HepG2 (cell line): Measurements from ENCODE around the gene DNMBP. TPM values are rescaled to one million over a fixed set of nuclear protein-coding genes. Genes with fewer than 3 reads are reported as not detected.

Experiments used
- CEBPG ChIP-seq: IDR thresholded peaks from 2 replicates; pipeline ENCODE4 v1.6.1; 2016
- EHMT2 ChIP-seq: fragments of 200-600 bp; sonication (generic); IDR thresholded peaks from 2 replicates; pipeline ENCODE4 v1.7.0; 2017; ENCODE audit warnings: antibody characterized with exemption, low read depth, low read length, borderline replicate concordance
- EP300 ChIP-seq, 3 experiments: sonication (generic) in 1 of 3; formaldehyde crosslinking in 1 of 3; IDR thresholded peaks; 2 replicates each; pipeline versions ENCODE4 v1.5.1 to v1.6.1; 2011 to 2020; ENCODE audit warnings: low read depth in 2 of 3, low read length in 2 of 3, borderline replicate concordance in 1 of 3, improper control_type of control experiment in 1 of 3, mild to moderate bottlenecking in 1 of 3, missing genetic modification reagents in 1 of 3, moderate library complexity in 1 of 3
- FOXP1 ChIP-seq, 2 experiments: fragments of 450-650 bp in 1 of 2; IDR thresholded peaks; 2 replicates each; pipeline ENCODE4 v1.6.1; 2017 to 2018; ENCODE audit warnings: antibody characterized with exemption in 1 of 2
- KDM6A ChIP-seq: IDR thresholded peaks from 2 replicates; pipeline ENCODE4 v1.6.1; 2016; ENCODE audit warnings: low read depth
- MAFF ChIP-seq: IDR thresholded peaks from 2 replicates; pipeline ENCODE4 v1.6.1; 2011; ENCODE audit warnings: low read depth, low read length, improper control_type of control experiment
- MAX ChIP-seq: IDR thresholded peaks from 2 replicates; pipeline ENCODE4 v1.6.1; 2012; ENCODE audit warnings: inconsistent platforms
- RCOR2 ChIP-seq: IDR thresholded peaks from 2 replicates; pipeline ENCODE4 v1.6.1; 2016; ENCODE audit warnings: missing biosample characterization, missing genetic modification reagents
- REL ChIP-seq: sonication (generic); formaldehyde crosslinking; conservative IDR thresholded peaks from 2 replicates; pipeline ENCODE4 v1.8.0; 2022; ENCODE audit warnings: mild to moderate bottlenecking, missing genetic modification reagents, moderate library complexity
- REXO4 ChIP-seq: sonication (generic); formaldehyde crosslinking; IDR thresholded peaks from 2 replicates; pipeline ENCODE4 v1.8.0; 2022; ENCODE audit warnings: missing genetic modification reagents, mild to moderate bottlenecking, borderline replicate concordance
- SAP130 ChIP-seq: IDR thresholded peaks from 2 replicates; pipeline ENCODE4 v1.6.1; 2016; ENCODE audit warnings: low read depth
- SSRP1 ChIP-seq: IDR thresholded peaks from 2 replicates; pipeline ENCODE4 v1.6.1; 2016; ENCODE audit warnings: control low read depth
- TCF7 ChIP-seq: sonication (generic); IDR thresholded peaks from 2 replicates; pipeline ENCODE4 v1.6.1; 2016; ENCODE audit warnings: antibody characterized with exemption, low read depth
- TEAD3 ChIP-seq: optimal IDR thresholded peaks from 2 replicates; pipeline ENCODE3; 2016; ENCODE audit warnings: borderline replicate concordance
- WIZ ChIP-seq: sonication (generic); formaldehyde crosslinking; IDR thresholded peaks from 2 replicates; pipeline ENCODE4 v1.5.1; 2020; ENCODE audit warnings: mild to moderate bottlenecking, missing genetic modification reagents
- ZFP1 ChIP-seq: IDR thresholded peaks from 2 replicates; pipeline ENCODE4 v1.6.1; 2016
- ZNF282 ChIP-seq: fragments of 450-650 bp; IDR thresholded peaks from 2 replicates; pipeline ENCODE4 v1.6.1; 2018; ENCODE audit not compliant: partially characterized antibody
- ZNF33B ChIP-seq: sonication (generic); formaldehyde crosslinking; IDR thresholded peaks from 2 replicates; pipeline ENCODE4 v1.5.1; 2020; ENCODE audit warnings: mild to moderate bottlenecking, missing genetic modification reagents
- ZNF546 ChIP-seq: sonication (generic); formaldehyde crosslinking; conservative IDR thresholded peaks from 2 replicates; pipeline ENCODE4 v1.8.1; 2023; ENCODE audit warnings: mild to moderate bottlenecking, missing genetic modification reagents
- ZNF816 ChIP-seq: sonication (generic); formaldehyde crosslinking; IDR thresholded peaks from 2 replicates; pipeline ENCODE4 v1.8.0; 2022; ENCODE audit warnings: missing genetic modification reagents, mild to moderate bottlenecking, borderline replicate concordance
- polyA plus RNA-seq, 8 experiments: library from polyadenylated mRNA; depleted of rRNA in 3 of 8; stranded (reverse) in 7 of 8; unstranded in 1 of 8; fragments of >200 nt; fragmentation: Illumina TruSeq in 4 of 8; extraction: Trizol in 4 of 8; gene quantifications; 2 replicates each; pipeline versions ENCODE4 v1.2.1 to v1.2.3, GENCODE V29; 2011 to 2016; ENCODE audit warnings: low read depth in 4 of 8, missing spikeins in 1 of 8, mixed read lengths in 1 of 8; ENCODE audit not compliant: insufficient read depth in 1 of 8
- total RNA-seq, 5 experiments: library from RNA; depleted of rRNA; stranded (reverse); fragments of >200 nt; fragmentation: Illumina TruSeq; extraction: Trizol; gene quantifications; 2 replicates each; pipeline ENCODE4 v1.2.3, GENCODE V29; 2016; ENCODE audit warnings: low read depth in 1 of 5
- TF ChIP-seq, protein P1 (sequence below): sonication (generic); formaldehyde crosslinking; IDR thresholded peaks from 2 replicates; pipeline ENCODE4 v1.4.0; 2020; ENCODE audit warnings: missing genetic modification reagents, mild to moderate bottlenecking, borderline replicate concordance
- TF ChIP-seq, protein P2 (sequence below): IDR thresholded peaks from 2 replicates; pipeline ENCODE4 v1.6.1; 2016; ENCODE audit warnings: mild to moderate bottlenecking
- TF ChIP-seq, protein P3 (sequence below): sonication (generic); formaldehyde crosslinking; IDR thresholded peaks from 2 replicates; pipeline ENCODE4 v1.4.0; 2020; ENCODE audit warnings: missing genetic modification reagents
- TF ChIP-seq, protein P4 (sequence below): sonication (generic); formaldehyde crosslinking; IDR thresholded peaks from 2 replicates; pipeline ENCODE4 v1.5.0; 2020; ENCODE audit warnings: mild to moderate bottlenecking, missing genetic modification reagents

Gene DNMBP
- total and polyA plus RNA-seq, 2 of the 13 experiments (the other 11 are each of a cell fraction or from before 2014, with no cell fraction given) = 3.6 to 6.3 TPM

DNA sequence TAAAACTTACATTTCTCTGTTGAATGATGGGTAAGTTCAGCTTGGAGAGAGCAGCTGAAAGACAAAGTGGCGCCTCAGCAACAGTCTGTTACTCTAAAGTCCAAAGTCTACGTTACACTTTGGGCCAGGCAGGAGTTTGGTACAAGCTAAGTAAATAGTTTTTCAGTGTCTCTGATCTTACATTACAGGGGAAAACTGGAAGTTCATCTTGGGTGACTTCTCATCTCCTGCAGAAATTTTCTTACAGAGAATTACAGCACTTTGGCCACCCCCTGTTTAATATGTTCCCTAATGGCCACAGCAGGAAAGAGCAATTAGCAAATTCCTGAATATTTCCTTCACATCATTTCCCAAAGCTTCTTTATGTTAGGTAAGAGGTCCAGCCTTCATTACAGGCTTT is 160.2 kb downstream of the DNMBP start (continued):
- TF ChIP-seq, protein P1, sequence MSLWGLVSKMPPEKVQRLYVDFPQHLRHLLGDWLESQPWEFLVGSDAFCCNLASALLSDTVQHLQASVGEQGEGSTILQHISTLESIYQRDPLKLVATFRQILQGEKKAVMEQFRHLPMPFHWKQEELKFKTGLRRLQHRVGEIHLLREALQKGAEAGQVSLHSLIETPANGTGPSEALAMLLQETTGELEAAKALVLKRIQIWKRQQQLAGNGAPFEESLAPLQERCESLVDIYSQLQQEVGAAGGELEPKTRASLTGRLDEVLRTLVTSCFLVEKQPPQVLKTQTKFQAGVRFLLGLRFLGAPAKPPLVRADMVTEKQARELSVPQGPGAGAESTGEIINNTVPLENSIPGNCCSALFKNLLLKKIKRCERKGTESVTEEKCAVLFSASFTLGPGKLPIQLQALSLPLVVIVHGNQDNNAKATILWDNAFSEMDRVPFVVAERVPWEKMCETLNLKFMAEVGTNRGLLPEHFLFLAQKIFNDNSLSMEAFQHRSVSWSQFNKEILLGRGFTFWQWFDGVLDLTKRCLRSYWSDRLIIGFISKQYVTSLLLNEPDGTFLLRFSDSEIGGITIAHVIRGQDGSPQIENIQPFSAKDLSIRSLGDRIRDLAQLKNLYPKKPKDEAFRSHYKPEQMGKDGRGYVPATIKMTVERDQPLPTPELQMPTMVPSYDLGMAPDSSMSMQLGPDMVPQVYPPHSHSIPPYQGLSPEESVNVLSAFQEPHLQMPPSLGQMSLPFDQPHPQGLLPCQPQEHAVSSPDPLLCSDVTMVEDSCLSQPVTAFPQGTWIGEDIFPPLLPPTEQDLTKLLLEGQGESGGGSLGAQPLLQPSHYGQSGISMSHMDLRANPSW (CRISPR knock-in tag) = no peak
- TF ChIP-seq ZNF33B (no peak), MAFF (0 out of 2 replicates have a peak, but pooled peaks have one; percentile 26), ZNF546 (no peak), TCF7 (0 out of 2 replicates have a peak, but pooled peaks have one; percentile 15), SAP130 (CRISPR knock-in tag) (peak; percentile 61), MAX (no peak), FOXP1 (IDR thresholded peaks at IDR 0.05) (no peak), FOXP1 (CRISPR knock-in tag; IDR thresholded peaks at IDR 0.05) (peak; percentile 32; the same call in 1 of the 2 replicates), REL (CRISPR knock-in tag) (no peak), EP300 (IDR thresholded peaks at IDR 0.05; ENCODE audit: low read depth in 2 of 2, low read length in 2 of 2) (peak in 1 of 2 experiments; percentile 65; a peak in 2 of 4 replicates), EP300 (CRISPR knock-in tag; IDR thresholded peaks at IDR 0.05; ENCODE audit: borderline replicate concordance) (peak; percentile 28; the same call in 1 of the 2 replicates), REXO4 (CRISPR knock-in tag) (no peak), KDM6A (CRISPR knock-in tag) (no peak), EHMT2 (no peak), ZNF816 (no peak), TEAD3 (CRISPR knock-in tag) (peak; percentile 17), ZNF282 (no peak), ZFP1 (CRISPR knock-in tag) (0 out of 2 replicates have a peak, but pooled peaks have one; percentile 43), SSRP1 (CRISPR knock-in tag) (no peak), WIZ (CRISPR knock-in tag) (no peak), CEBPG (CRISPR knock-in tag) (peak; percentile 30; the same call in 1 of the 2 replicates), RCOR2 (CRISPR knock-in tag) (peak; percentile 72)
- TF ChIP-seq, protein P2, sequence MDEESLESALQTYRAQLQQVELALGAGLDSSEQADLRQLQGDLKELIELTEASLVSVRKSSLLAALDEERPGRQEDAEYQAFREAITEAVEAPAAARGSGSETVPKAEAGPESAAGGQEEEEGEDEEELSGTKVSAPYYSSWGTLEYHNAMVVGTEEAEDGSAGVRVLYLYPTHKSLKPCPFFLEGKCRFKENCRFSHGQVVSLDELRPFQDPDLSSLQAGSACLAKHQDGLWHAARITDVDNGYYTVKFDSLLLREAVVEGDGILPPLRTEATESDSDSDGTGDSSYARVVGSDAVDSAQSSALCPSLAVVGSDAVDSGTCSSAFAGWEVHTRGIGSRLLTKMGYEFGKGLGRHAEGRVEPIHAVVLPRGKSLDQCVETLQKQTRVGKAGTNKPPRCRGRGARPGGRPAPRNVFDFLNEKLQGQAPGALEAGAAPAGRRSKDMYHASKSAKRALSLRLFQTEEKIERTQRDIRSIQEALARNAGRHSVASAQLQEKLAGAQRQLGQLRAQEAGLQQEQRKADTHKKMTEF (CRISPR knock-in tag) = no peak
- TF ChIP-seq, protein P3, sequence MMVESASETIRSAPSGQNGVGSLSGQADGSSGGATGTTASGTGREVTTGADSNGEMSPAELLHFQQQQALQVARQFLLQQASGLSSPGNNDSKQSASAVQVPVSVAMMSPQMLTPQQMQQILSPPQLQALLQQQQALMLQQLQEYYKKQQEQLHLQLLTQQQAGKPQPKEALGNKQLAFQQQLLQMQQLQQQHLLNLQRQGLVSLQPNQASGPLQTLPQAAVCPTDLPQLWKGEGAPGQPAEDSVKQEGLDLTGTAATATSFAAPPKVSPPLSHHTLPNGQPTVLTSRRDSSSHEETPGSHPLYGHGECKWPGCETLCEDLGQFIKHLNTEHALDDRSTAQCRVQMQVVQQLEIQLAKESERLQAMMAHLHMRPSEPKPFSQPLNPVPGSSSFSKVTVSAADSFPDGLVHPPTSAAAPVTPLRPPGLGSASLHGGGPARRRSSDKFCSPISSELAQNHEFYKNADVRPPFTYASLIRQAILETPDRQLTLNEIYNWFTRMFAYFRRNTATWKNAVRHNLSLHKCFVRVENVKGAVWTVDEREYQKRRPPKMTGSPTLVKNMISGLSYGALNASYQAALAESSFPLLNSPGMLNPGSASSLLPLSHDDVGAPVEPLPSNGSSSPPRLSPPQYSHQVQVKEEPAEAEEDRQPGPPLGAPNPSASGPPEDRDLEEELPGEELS (CRISPR knock-in tag) = 0 out of 2 replicates have a peak, but pooled peaks have one; percentile 13
- TF ChIP-seq, protein P4, sequence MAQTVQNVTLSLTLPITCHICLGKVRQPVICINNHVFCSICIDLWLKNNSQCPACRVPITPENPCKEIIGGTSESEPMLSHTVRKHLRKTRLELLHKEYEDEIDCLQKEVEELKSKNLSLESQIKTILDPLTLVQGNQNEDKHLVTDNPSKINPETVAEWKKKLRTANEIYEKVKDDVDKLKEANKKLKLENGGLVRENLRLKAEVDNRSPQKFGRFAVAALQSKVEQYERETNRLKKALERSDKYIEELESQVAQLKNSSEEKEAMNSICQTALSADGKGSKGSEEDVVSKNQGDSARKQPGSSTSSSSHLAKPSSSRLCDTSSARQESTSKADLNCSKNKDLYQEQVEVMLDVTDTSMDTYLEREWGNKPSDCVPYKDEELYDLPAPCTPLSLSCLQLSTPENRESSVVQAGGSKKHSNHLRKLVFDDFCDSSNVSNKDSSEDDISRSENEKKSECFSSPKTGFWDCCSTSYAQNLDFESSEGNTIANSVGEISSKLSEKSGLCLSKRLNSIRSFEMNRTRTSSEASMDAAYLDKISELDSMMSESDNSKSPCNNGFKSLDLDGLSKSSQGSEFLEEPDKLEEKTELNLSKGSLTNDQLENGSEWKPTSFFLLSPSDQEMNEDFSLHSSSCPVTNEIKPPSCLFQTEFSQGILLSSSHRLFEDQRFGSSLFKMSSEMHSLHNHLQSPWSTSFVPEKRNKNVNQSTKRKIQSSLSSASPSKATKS = no peak
